Psoas muscle (tissue), 8 donors: ENCODE results near the gene ZNRF1. TPM values are rescaled to one million over a fixed set of nuclear protein-coding genes. Genes with fewer than 3 reads are reported as not detected.

ENCODE experiments used
- ATAC-seq, 4 donors: fragments of 200-7000 bp; cut with Tn5 transposase; one replicate each; pipeline ENCODE4 v1.9.1; 2020; ENCODE audit warnings: moderate library complexity in 3 of 4, mild to moderate bottlenecking in 2 of 4
- DNase-seq, 2 donors: peaks; one replicate each; pipeline ENCODE4 v3.0.0-alpha.2; 2020
- H3K27ac ChIP-seq: fragments of 200-600 bp; one replicate; pipeline ENCODE4 v1.8.0; 2022
- H3K27me3 ChIP-seq, 3 donors: fragments of 200-600 bp in 1 of 3; one replicate each; pipeline versions ENCODE4 v1.6.1 to v1.8.0; 2013 to 2022; ENCODE audit warnings: low read length in 2 of 3, mild to moderate bottlenecking in 2 of 3, moderate library complexity in 1 of 3; ENCODE audit not compliant: insufficient read depth in 3 of 3
- H3K36me3 ChIP-seq, 2 donors: fragments of 200-600 bp in 1 of 2; one replicate each; pipeline versions ENCODE4 v1.6.1 to v1.8.0; 2013 to 2022; ENCODE audit warnings: low read depth in 1 of 2, mild to moderate bottlenecking in 1 of 2, moderate library complexity in 1 of 2; ENCODE audit not compliant: insufficient read depth in 1 of 2
- H3K4me1 ChIP-seq: fragments of 200-600 bp; one replicate; pipeline ENCODE4 v1.8.0; 2022
- H3K4me3 ChIP-seq: fragments of 200-600 bp; one replicate; pipeline ENCODE4 v1.8.0; 2022; ENCODE audit warnings: mild to moderate bottlenecking
- H3K9me3 ChIP-seq: fragments of 200-600 bp; one replicate; pipeline ENCODE4 v1.8.0; 2022
- CTCF ChIP-seq: fragments of 200-600 bp; IDR thresholded peaks from one replicate; pipeline ENCODE4 v1.8.0; 2022; ENCODE audit warnings: antibody characterized with exemption
- WGBS, 3 donors: extraction: QIAGEN DNeasy Blood & Tissue Kit; methylation state at CpG; one replicate each; pipeline versions ENCODE4 v1.1.6 to v1.1.7; 2013; 5-methylcytosine and 5-hydroxymethylcytosine counted together
- intact Hi-C, 2 donors: fragments of 100-400 bp; cut with DNase I; formaldehyde crosslinking; loops; one replicate each; pipeline versions ENCODE4 v1.11.0 to v1.14.2; 2022
- polyA plus RNA-seq, 3 donors: library from polyadenylated mRNA; stranded (reverse); fragments of 200-250 nt; gene quantifications; one replicate each; pipeline ENCODE4 v1.2.3, GENCODE V29; 2013
- total RNA-seq, 4 donors: library from RNA; stranded (reverse); fragmentation: NEBNext Ultra II Directional in 2 of 4; extraction: Animal tissue kit (Norgen Biotek cat#: 25700) in 2 of 4; gene quantifications; one replicate each; pipeline versions ENCODE4 v1.2.1 to v1.2.4, GENCODE V29; 2021 to 2023
- donor health status: healthy with polysubstance abuse.
- donor health status: DM: no; HTN: no; CAD: no; lungs with moderate emphysema.
- donor health status: Bipolar disorder and iron deficiency.
- donor health status: healthy.
- donor health status: DM: yes; HTN: yes; CAD: no.
- donor health status: DM: no; HTN: no; CAD: no.
- donor health status: DM: no; HTN: no; CAD: no.
- donor health status: DM: yes; HTN: yes; CAD: no.

Gene ZNRF1
- total and polyA plus RNA-seq, 7 donors = 6.7 to 57.0 (median 27.4) TPM

DNA sequence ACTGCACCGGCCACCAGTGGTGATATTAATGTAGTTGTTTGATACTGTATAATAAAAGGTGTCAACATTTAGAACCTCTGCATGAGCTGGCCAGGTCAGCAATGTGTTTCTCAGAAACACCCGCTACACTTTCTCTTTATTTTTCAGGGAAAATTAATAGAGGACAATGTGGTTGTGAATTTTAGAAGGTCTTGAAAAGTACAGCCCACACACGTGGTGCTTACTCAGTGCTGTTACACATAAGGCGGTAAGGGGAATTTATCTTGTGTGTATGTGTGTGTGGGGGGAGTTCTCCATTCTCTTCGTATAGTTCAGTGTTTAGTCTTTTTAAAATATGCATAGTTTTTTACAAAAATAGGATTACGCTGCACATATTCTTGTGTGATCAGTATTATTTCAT lies 145.1 kb downstream of the ZNRF1 start:
- Histone ChIP-seq H3K4me1 (peaks cover 3% of the 10 kb centered on the region), H3K4me3 (no peak overlapping the region), H3K27ac (no peak overlapping the region), H3K36me3 (no peaks in the 10 kb centered on the region), H3K27me3 (no peaks in the 10 kb centered on the region), H3K9me3 (no peaks in the 10 kb centered on the region)
- intact Hi-C loops = no loop called here
- 78 to 82% (median 80%) methylated on average over 6 of the region's 6 CpGs for WGBS, 3 donors
- TF ChIP-seq CTCF = no peak
- ATAC-seq (no peak), DNase-seq (no peak)

GRCh38 chr16:75147968-75148310 lies 149.1 kb downstream of the ZNRF1 start:
- Histone ChIP-seq H3K27ac (peak overlapping the region; percentile 99), H3K36me3 (peaks cover 0 to 7% of the 10 kb centered on the region in 2 donors), H3K9me3 (peaks cover 18% of the 10 kb centered on the region), H3K4me3 (peak overlapping the region; percentile 100), H3K4me1 (peaks cover 11% of the 10 kb centered on the region), H3K27me3 (no peaks in the 10 kb centered on the region)
- DNase-seq (no peak), ATAC-seq (no peak)
- 54 to 57% (median 55%) methylated on average over 3 of the region's 3 CpGs for WGBS, 3 donors
- intact Hi-C loops = no loop called here
- no peak for TF ChIP-seq CTCF

DNA sequence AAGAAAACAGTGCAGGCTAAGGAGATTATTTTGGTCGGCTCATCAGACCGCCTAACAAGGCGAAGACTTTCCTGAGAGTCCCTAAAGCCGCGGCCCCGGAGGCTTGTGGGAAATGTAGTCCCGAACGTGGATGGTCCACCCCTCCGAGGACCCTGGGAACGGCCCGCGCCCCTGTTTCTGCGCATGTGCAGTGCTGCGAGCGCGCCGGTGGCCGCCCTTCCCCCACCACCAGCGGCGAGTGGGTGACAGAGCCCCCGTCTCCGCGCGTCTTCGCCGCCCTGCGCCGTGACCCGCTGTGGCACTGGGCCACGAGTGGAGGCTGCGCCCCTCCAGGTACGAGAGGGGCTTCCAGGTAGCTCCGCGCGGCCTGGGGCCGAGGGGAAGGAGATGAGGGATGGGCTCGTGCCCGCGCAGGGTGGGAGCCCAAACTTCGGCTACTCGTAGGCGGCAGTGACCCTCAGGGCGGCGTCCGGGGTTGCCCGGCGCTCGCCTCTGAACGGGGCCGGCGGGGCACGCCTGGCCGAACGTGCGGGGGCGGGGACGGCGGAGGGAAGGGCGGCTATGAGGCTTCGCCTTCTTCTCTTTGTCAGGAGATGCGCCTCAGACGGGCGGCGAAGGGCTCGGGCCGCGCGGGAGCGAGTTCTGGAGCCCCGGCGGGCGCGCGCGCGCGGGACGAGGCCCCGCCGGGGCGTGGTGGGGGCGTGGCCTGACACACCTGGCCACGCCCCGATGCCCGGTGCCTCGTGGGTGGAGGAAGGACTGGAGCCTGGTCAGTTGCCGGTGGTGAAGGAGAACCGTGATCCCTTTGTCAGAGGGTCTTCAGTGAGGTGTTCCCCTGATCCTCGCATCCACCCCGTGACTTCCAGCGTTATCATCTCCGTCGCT lies 149.7 kb downstream of the ZNRF1 start, which contains the start of gene ZFP1:
TSS of gene ZFP1 (plus strand) at position 214 of the 885 bp plus-strand sequence. CDS start 4,428 bp downstream, outside the sequence.
- no peak for TF ChIP-seq CTCF
- peaks cover 3 to 12% of the 10 kb centered on the region in 2 donors for H3K36me3 ChIP-seq
- no peaks in the 10 kb centered on the region for H3K27me3 ChIP-seq
- peak within 1 kb of the TSS; percentile 100 for H3K4me3 ChIP-seq
- H3K4me1 ChIP-seq = peaks cover 11% of the 10 kb centered on the region
- intact Hi-C loops = no loop called here
- peaks cover 18% of the 10 kb centered on the region for H3K9me3 ChIP-seq
- H3K27ac ChIP-seq = peak within 1 kb of the TSS; percentile 99
- 0 to 1% (median 0%) methylated on average over 57 to 93 of the region's 93 CpGs for WGBS, 3 donors
- DNase-seq (peak; percentile 95 to 98), ATAC-seq (peak; percentile 98 to 99 (median 98))

GRCh38 chr16:75151798-75152197 lies 153.0 kb downstream of the ZNRF1 start:
- peaks cover 7 to 38% of the 10 kb centered on the region in 2 donors for H3K36me3 ChIP-seq
- H3K4me1 ChIP-seq = peaks cover 11% of the 10 kb centered on the region
- TF ChIP-seq CTCF = no peak
- H3K4me3 ChIP-seq = no peak overlapping the region
- 49 to 76% (median 49%) methylated on average over 2 of the region's 2 CpGs for WGBS, 3 donors
- H3K27me3 ChIP-seq = no peaks in the 10 kb centered on the region
- peaks cover 18% of the 10 kb centered on the region for H3K9me3 ChIP-seq
- intact Hi-C loops = no loop called here
- no peak overlapping the region for H3K27ac ChIP-seq
- ATAC-seq (no peak), DNase-seq (no peak)
